ENCODE results near the gene CCNT2.
"Not testable (repeated sequence)": the region's sequence is repeated elsewhere in the genome, so short reads cannot be mapped to it uniquely, and the experiment has no call there.

The CCNT2 gene

DNA sequence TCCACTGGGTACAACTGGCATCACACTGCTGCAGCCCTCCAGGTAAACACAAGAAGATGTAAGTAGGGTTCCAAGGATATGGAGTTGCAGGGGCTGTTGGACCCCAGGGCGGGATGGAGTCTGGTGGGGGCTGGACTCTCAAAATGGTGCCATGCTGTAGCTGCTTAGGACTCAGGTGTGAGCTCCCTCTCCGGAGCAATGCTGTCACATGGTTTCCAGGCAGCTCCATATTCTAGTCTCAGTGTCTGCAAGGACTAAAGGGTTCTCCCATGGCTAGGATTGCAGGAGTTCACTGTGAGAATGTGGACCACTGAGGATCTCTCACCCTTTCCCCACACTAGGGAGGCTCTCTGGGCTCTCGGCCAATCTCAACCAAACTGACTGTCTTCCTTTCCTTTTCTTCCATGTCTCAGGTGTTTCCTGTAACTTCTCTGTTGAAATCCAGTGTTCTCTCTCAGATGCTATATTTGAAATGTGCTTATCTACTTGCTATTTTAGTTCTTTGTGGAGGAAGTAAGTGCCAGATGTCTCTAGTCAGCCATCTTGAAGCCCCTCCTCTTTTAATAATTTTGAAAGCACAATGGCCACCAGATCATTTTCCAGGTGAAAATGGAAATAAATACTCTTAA is 57.6 kb downstream of the CCNT2 start:
- DNase-seq: no peak

DNA sequence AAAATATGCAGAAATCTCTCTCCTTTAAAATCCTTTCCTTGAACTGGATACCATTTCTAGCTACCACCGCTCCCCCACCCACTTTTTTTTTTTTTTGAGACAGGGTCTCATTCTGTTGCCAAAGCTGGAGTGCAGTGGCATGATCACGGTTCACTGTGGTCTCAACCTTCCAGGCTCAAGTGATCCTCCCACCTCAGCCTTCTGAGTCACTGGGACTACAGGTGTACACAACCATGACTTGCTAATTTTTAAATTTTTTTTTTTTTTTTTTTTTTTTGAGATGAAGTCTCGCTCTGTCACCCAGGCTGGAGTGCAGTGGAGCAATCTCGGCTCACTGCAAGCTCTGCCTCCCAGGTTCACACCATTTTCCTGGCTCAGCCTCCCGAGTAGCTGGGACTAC is 58.5 kb downstream of the CCNT2 start:
- DNase-seq: not testable (repeated sequence)

DNA sequence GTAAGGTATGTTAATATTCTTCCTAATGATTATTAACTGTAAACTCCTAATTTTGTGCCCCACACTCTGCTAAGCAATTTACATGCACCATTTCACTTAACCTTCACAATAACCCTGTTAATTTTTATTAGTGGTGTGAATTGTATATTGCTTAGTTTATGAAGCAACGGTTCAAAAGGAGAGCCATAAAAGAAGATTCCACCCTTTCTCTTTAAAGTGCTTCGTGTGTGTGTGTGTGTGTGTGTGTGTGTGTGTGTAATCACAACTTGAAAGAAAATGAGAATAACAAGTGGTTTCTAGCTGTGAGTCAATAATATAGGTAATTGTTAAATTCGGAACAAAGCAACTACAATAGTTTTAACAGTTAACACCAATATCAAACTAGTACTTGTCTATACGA is 60.6 kb downstream of the CCNT2 start:
- DNase-seq: no peak

DNA sequence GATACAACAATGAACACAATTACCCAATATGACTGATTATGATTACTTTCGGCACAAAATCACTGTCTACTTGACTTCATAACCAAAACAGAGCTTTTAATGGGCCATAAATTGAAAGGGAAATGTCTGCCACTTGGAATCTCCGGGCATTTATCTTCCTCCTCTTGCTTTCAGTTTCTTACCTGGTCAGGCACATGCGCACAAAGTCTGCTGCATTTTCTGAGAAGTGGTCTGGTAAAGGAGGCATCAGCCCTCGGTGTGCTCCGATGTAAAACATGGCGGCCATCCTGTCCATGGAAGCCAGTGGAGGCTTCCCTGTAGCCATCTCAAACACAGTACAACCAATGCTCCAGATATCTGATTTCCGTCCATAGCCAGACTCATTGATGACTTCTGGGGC is 62.0 kb downstream of the CCNT2 start:
- no peak for DNase-seq

DNA sequence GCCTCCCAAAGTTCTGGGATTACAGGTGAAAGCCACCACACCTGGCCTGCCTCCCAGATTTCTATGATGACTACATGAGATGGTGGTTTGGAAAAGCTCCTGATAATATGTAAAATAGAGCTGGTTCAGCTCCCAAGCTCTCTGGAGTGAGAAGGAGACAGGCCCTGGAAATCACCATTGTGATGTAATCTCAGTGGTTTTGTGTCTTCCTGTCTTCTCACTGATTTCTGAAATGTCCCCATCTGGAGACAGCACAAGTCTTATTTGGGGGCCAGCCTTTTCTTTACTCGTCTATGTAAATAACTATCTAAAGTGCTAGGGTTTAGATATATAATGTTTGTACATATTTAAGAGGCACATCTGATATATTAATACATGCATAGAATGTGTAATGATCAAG is 64.0 kb downstream of the CCNT2 start:
- no peak for DNase-seq

DNA sequence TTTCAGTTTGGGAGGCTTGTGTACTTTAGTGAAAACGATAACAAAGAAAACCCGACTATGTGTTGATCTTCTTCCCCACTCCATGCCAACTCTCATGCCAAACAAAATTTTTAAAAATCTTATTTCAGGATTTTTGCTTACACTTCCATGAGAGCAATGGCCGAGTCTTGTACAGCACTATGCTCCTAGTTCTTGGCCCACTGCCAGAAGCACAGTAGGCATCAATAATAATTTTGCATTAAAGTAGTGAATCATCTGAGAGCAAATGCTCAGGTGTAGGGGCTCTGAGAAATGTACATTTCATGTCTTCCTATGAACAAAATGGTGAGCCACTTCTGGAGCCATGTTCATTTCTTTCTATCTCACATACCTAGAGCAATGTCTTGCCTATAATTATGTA is 66.4 kb downstream of the CCNT2 start:
- no peak for DNase-seq

DNA sequence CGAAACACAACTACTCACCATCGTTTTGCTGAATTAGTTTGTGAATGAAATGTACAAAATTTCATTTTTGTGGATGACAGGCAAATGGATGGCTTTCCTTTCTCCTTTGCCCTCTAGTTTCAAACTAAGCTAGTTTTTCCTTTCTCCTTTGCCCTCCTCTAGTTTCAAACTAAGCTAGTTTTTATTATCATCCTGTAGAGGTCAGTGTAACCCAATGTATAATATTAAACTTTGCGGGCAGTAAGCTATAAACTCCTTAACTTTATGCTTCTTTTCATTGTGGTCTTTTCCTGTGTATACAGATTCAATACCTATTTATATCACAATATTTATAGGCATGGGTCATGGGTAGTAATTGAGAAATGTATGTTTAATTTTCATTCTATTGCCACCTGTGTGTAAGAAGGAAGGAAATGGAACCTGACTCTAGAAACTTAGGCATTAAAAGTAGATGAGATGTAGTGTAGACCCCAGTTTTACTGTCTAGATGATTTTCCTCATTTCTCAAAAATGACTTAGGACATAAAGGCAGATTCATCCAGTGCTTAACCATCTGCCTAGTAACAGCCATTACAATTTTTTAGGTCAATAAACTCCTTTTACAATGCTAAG is 70.5 kb downstream of the CCNT2 start:
- DNase-seq: peak; percentile 11 to 40

DNA sequence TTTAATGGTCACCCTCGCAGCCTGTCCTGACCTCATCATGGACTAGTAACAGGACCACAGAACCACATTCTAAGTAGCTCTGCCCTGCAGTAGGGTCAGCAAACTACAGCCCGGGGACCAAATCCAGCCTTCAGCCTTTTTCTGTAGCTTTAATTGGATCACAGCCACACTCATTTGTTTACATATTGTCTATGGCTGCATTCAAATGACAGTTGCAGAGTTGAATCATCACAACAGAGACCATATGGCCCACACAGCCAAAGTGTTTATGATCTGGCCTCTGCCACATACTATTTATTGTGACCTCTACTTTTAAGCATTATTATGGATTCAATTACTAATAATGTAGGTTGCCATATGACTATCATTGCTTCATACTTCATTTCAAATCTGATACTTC is 80.9 kb downstream of the CCNT2 start:
- DNase-seq: peak; percentile 2 to 21

DNA sequence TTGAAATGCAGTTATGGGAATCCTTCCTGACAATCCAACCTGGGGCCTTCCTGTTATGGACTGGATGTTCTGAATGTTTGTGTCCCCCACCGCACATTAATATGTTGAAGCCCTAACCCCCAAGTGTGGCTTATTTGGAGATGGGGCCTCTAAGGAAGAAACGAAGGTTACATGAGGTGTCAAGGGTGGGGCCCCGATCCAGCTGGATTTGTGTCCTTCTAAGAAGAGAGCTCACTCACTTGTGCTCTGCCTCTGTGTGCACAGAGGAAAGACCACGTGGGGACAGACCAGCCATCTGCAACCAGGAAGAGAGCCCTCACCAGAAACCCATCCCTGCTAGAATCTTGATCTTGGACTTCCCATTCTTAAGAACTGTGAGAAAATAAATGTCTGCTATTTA is 84.2 kb downstream of the CCNT2 start:
- no peak for DNase-seq

DNA sequence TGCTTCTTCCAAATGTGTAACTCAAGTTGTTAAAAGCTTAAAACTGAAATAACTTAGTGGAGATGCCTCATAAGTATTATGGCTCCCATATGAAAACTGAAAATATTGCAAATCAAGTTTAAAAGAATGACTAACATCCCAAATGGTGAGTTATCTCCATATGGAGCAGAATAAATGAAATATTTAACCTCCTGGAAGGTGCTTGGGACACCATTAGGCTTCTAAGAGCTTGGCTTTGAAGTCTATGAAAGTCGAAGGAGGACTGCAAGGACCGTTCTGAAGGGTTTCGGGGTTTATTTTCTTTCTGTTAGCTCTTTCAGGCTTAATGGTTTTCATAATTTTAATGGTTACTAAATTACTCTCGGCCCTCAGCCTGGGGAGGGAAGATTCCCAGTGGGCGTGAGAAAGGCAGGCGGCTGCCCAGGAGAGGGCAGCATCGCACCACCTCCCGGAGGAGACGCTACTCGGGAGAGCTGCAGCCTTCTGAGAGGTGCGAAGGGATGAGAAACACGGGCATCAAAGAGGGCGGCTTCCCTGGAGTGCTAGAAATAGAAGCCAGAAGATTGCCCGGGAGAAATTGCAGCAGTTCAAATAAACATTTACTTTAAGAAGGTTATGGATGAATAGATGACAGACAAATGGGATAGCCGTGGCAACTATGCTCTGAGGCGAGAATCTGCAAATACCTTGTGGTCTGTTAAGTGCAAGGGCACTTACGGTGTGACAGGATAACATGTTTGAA is 85.6 kb downstream of the CCNT2 start:
- peak; percentile 53 to 87 for DNase-seq

DNA sequence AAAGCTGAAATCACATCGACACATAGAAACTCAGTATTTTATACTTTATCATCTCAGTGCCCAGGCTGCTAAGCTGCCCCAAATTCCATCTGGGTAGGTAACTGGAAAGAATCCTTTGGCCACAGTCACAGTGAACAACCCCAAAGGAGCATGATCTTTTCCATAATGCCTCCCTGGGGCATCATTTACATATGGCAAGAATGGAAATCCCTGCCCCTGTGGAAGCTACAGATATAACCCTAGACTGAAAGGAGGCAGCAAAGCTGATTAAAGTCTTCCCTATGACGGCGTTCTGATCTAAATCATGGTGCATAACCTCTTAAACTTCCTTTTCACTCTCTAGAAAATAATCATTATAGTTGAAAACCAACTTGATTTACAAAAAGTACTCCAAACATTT is 87.1 kb downstream of the CCNT2 start:
- peak in 1 of 2 experiments; percentile 27 for DNase-seq
